ENCODE measurements around the gene RNF166. TPM values are rescaled to one million over a fixed set of nuclear protein-coding genes. Genes with fewer than 3 reads are reported as not detected.

RNF166 gene
- total RNA-seq, 1 experiment from 2014 or later, result 46.2 TPM

DNA sequence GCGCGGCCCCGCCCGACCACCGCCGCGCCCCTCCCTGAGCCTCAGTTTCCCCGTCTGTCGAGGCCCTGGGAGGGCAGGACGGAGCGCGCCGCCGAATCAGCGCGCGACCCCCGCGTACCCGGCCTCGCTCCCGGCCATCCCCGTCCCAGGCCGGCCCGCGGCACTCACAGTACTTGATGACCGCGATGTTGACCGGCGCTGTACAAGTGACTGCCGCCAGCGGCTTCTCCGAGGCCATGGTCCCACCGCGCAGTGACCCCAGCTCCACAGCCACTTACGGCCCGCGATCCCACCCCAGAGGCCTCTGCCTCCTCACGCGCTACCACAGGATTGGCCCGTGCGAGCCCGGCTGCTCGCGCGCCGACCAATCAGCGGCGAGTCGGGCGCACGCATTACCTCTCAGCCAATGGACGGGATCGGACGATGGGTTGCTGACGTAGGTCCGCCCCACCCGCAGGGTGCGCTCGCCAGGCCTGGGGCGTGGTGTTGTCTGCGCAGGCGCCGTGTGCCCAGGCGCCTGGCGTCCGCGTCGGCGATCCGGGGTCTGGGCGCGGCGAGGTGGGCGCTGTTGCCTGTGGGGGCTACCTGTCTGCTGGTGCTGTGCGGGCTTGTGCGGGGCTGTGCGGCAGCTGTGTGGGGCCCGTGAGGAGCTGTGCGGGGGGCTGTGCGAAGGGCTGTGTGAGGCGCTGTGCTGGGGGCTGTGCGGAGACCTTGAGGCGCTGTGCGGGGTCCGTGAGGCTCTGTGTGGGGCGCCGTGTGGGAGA, 43.2 kb downstream of the RNF166 start, which contains the start of gene MVD (continued):
- TF ChIP-seq, protein P1, sequence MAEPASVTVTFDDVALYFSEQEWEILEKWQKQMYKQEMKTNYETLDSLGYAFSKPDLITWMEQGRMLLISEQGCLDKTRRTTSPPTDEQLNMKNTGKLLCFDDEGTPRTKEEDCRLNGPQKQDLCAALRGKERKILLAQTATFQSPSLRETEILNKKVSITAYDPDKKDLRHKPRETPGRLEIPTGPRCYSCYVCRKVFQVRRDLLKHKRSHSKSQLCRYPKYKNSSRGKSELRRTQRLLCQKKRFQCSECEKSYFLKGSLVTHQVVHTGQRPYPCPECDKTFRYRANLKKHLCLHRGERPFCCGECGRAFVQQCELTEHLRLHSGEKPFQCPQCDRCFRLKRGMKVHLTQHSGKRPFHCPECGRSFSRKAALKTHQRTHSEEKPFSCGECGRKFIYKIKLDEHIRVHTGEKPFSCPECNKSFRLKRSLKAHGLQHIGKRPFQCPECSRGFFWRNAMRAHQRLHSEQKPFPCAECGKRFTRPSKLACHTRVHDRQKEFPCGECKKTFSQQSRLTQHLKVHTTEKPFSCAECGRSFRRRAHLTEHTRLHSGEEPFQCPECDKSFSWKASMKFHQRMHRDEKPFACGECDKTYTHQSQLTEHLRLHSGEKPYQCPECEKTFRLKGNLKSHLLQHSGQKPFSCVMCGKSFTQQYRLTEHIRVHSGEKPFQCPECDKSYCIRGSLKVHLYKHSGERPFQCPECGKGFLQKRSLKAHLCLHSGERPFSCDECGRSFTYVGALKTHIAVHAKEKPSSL (CRISPR knock-in tag; conservative IDR thresholded peaks at IDR 0.05), result no peak
- TF ChIP-seq CREM (CRISPR knock-in tag; IDR thresholded peaks at IDR 0.05) (peak; percentile 92), CBFB (CRISPR knock-in tag; IDR thresholded peaks at IDR 0.05; ENCODE audit: low read depth) (no peak), SMAD3 (CRISPR knock-in tag; IDR thresholded peaks at IDR 0.05; ENCODE audit: borderline replicate concordance) (peak; percentile 69; the same call in 1 of the 2 replicates), ZNF396 (CRISPR knock-in tag; IDR thresholded peaks at IDR 0.05; ENCODE audit: borderline replicate concordance) (no peak), MYBL2 (CRISPR knock-in tag; IDR thresholded peaks at IDR 0.05) (peak; percentile 94), NR2C2 (CRISPR knock-in tag; IDR thresholded peaks at IDR 0.05) (no peak), FOXK1 (CRISPR knock-in tag; IDR thresholded peaks at IDR 0.05) (peak; percentile 90), TP53 (CRISPR knock-in tag; IDR thresholded peaks at IDR 0.05) (no peak), MXD4 (CRISPR knock-in tag; IDR thresholded peaks at IDR 0.05; ENCODE audit: borderline replicate concordance) (no peak), PRRX2 (CRISPR knock-in tag; IDR thresholded peaks at IDR 0.05) (no peak), FOXP1 (CRISPR knock-in tag; IDR thresholded peaks at IDR 0.05; ENCODE audit: borderline replicate concordance) (no peak; the same call in 1 of the 2 replicates), ZNF416 (CRISPR knock-in tag; IDR thresholded peaks at IDR 0.05) (no peak), GABPB1 (CRISPR knock-in tag; IDR thresholded peaks at IDR 0.05) (0 out of 2 replicates have a peak, but pooled peaks have one; percentile 60), SOX15 (CRISPR knock-in tag; IDR thresholded peaks at IDR 0.05) (no peak), ESRRA (CRISPR knock-in tag; IDR thresholded peaks at IDR 0.05; ENCODE audit: borderline replicate concordance) (no peak), TEAD1 (CRISPR knock-in tag; IDR thresholded peaks at IDR 0.05) (no peak; the same call in 1 of the 2 replicates), JAZF1 (CRISPR knock-in tag; IDR thresholded peaks at IDR 0.05) (no peak), ZNF121 (CRISPR knock-in tag; IDR thresholded peaks at IDR 0.05) (no peak), OVOL2 (CRISPR knock-in tag; IDR thresholded peaks at IDR 0.05; ENCODE audit: borderline replicate concordance) (no peak)
- TF ChIP-seq, protein P2, sequence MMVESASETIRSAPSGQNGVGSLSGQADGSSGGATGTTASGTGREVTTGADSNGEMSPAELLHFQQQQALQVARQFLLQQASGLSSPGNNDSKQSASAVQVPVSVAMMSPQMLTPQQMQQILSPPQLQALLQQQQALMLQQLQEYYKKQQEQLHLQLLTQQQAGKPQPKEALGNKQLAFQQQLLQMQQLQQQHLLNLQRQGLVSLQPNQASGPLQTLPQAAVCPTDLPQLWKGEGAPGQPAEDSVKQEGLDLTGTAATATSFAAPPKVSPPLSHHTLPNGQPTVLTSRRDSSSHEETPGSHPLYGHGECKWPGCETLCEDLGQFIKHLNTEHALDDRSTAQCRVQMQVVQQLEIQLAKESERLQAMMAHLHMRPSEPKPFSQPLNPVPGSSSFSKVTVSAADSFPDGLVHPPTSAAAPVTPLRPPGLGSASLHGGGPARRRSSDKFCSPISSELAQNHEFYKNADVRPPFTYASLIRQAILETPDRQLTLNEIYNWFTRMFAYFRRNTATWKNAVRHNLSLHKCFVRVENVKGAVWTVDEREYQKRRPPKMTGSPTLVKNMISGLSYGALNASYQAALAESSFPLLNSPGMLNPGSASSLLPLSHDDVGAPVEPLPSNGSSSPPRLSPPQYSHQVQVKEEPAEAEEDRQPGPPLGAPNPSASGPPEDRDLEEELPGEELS (CRISPR knock-in tag; IDR thresholded peaks at IDR 0.05), result peak; percentile 48; the same call in 1 of the 2 replicates
- TF ChIP-seq, protein P3, sequence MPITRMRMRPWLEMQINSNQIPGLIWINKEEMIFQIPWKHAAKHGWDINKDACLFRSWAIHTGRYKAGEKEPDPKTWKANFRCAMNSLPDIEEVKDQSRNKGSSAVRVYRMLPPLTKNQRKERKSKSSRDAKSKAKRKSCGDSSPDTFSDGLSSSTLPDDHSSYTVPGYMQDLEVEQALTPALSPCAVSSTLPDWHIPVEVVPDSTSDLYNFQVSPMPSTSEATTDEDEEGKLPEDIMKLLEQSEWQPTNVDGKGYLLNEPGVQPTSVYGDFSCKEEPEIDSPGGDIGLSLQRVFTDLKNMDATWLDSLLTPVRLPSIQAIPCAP (CRISPR knock-in tag; IDR thresholded peaks at IDR 0.05), result no peak
- TF ChIP-seq, protein P4, sequence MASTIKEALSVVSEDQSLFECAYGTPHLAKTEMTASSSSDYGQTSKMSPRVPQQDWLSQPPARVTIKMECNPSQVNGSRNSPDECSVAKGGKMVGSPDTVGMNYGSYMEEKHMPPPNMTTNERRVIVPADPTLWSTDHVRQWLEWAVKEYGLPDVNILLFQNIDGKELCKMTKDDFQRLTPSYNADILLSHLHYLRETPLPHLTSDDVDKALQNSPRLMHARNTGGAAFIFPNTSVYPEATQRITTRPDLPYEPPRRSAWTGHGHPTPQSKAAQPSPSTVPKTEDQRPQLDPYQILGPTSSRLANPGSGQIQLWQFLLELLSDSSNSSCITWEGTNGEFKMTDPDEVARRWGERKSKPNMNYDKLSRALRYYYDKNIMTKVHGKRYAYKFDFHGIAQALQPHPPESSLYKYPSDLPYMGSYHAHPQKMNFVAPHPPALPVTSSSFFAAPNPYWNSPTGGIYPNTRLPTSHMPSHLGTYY (CRISPR knock-in tag; IDR thresholded peaks at IDR 0.05), result no peak
- TF ChIP-seq, protein P5, sequence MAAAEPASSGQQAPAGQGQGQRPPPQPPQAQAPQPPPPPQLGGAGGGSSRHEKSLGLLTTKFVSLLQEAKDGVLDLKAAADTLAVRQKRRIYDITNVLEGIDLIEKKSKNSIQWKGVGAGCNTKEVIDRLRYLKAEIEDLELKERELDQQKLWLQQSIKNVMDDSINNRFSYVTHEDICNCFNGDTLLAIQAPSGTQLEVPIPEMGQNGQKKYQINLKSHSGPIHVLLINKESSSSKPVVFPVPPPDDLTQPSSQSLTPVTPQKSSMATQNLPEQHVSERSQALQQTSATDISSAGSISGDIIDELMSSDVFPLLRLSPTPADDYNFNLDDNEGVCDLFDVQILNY (CRISPR knock-in tag; IDR thresholded peaks at IDR 0.05), result peak; percentile 43; the same call in 1 of the 2 replicates
- TF ChIP-seq, protein P6, sequence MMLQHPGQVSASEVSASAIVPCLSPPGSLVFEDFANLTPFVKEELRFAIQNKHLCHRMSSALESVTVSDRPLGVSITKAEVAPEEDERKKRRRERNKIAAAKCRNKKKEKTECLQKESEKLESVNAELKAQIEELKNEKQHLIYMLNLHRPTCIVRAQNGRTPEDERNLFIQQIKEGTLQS (CRISPR knock-in tag; conservative IDR thresholded peaks at IDR 0.05), result no peak
- TF ChIP-seq, protein P7, sequence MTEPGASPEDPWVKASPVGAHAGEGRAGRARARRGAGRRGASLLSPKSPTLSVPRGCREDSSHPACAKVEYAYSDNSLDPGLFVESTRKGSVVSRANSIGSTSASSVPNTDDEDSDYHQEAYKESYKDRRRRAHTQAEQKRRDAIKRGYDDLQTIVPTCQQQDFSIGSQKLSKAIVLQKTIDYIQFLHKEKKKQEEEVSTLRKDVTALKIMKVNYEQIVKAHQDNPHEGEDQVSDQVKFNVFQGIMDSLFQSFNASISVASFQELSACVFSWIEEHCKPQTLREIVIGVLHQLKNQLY (CRISPR knock-in tag; IDR thresholded peaks at IDR 0.05), result no peak
- TF ChIP-seq, protein P8, sequence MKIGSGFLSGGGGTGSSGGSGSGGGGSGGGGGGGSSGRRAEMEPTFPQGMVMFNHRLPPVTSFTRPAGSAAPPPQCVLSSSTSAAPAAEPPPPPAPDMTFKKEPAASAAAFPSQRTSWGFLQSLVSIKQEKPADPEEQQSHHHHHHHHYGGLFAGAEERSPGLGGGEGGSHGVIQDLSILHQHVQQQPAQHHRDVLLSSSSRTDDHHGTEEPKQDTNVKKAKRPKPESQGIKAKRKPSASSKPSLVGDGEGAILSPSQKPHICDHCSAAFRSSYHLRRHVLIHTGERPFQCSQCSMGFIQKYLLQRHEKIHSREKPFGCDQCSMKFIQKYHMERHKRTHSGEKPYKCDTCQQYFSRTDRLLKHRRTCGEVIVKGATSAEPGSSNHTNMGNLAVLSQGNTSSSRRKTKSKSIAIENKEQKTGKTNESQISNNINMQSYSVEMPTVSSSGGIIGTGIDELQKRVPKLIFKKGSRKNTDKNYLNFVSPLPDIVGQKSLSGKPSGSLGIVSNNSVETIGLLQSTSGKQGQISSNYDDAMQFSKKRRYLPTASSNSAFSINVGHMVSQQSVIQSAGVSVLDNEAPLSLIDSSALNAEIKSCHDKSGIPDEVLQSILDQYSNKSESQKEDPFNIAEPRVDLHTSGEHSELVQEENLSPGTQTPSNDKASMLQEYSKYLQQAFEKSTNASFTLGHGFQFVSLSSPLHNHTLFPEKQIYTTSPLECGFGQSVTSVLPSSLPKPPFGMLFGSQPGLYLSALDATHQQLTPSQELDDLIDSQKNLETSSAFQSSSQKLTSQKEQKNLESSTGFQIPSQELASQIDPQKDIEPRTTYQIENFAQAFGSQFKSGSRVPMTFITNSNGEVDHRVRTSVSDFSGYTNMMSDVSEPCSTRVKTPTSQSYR (CRISPR knock-in tag; IDR thresholded peaks at IDR 0.05), result no peak
- TF ChIP-seq, protein P9, sequence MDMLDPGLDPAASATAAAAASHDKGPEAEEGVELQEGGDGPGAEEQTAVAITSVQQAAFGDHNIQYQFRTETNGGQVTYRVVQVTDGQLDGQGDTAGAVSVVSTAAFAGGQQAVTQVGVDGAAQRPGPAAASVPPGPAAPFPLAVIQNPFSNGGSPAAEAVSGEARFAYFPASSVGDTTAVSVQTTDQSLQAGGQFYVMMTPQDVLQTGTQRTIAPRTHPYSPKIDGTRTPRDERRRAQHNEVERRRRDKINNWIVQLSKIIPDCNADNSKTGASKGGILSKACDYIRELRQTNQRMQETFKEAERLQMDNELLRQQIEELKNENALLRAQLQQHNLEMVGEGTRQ (CRISPR knock-in tag; IDR thresholded peaks at IDR 0.05), result no peak; the same call in 1 of the 2 replicates

Measured in WTC11 (cell line).